Endodermal cell (in vitro differentiated cells): ENCODE results near the gene FAM90A26. TPM values are rescaled to one million over a fixed set of nuclear protein-coding genes. Genes with fewer than 3 reads are reported as not detected.
"Not testable (repeated sequence)": the region's sequence is repeated elsewhere in the genome, so short reads cannot be mapped to it uniquely, and the experiment has no call there.

Experiments
- DNase-seq: peaks from one replicate; pipeline ENCODE4 v3.0.0-alpha.2; 2017
- H3K27ac ChIP-seq: 2 replicates; pipeline ENCODE4 v1.5.1; 2013; ENCODE audit warnings: mild to moderate bottlenecking, low read depth, low read length, moderate library complexity
- H3K27me3 ChIP-seq: 2 replicates; pipeline ENCODE4 v1.6.1; 2013; ENCODE audit warnings: mild to moderate bottlenecking, low read length, moderate library complexity; ENCODE audit not compliant: insufficient read depth, control insufficient read depth, poor library complexity, severe bottlenecking
- H3K36me3 ChIP-seq: 2 replicates; pipeline ENCODE4 v1.7.0; 2013; ENCODE audit warnings: mild to moderate bottlenecking, low read length, moderate library complexity; ENCODE audit not compliant: control insufficient read depth, insufficient read depth
- H3K4me1 ChIP-seq: one replicate; pipeline ENCODE4 v1.7.0; 2013; ENCODE audit warnings: low read length; ENCODE audit not compliant: control insufficient read depth, insufficient read depth
- H3K4me3 ChIP-seq: 2 replicates; pipeline ENCODE4 v1.5.1; 2013; ENCODE audit warnings: mild to moderate bottlenecking, low read length, moderate library complexity
- H3K9ac ChIP-seq: 2 replicates; pipeline ENCODE4 v1.6.1; 2013; ENCODE audit warnings: mild to moderate bottlenecking, low read length, moderate library complexity; ENCODE audit not compliant: poor library complexity, severe bottlenecking; ENCODE audit errors: extremely low read depth
- H3K9me3 ChIP-seq: 2 replicates; pipeline ENCODE4 v1.6.1; 2013; ENCODE audit warnings: mild to moderate bottlenecking, low read length, moderate library complexity; ENCODE audit not compliant: control insufficient read depth
- H3K27ac Mint-ChIP-seq: 2 replicates; pipeline ENCODE4 v1.8.0; 2020; ENCODE audit warnings: mixed read lengths
- H3K27me3 Mint-ChIP-seq: 2 replicates; pipeline ENCODE4 v1.8.0; 2021; ENCODE audit warnings: mild to moderate bottlenecking, mixed read lengths; ENCODE audit not compliant: insufficient read depth
- H3K36me3 Mint-ChIP-seq: 2 replicates; pipeline ENCODE4 v1.8.0; 2020; ENCODE audit warnings: low read depth, mixed read lengths
- H3K4me1 Mint-ChIP-seq: 2 replicates; pipeline ENCODE4 v1.8.0; 2020; ENCODE audit warnings: mixed read lengths
- H3K4me3 Mint-ChIP-seq: 2 replicates; pipeline ENCODE4 v1.8.0; 2020; ENCODE audit warnings: mild to moderate bottlenecking, moderate library complexity, mixed read lengths
- H3K9me3 Mint-ChIP-seq: 2 replicates; pipeline ENCODE4 v1.8.0; 2020; ENCODE audit warnings: mild to moderate bottlenecking, mixed read lengths
- WGBS, 2 experiments: methylation state at CpG; one replicate each; pipeline versions ENCODE4 v1.1.5 to v1.1.7; 2013; ENCODE audit warnings: missing lambda C conversion rate in 2 of 2, mixed read lengths in 1 of 2; ENCODE audit not compliant: insufficient coverage in 1 of 2, insufficient read length in 1 of 2; 5-methylcytosine and 5-hydroxymethylcytosine counted together
- total RNA-seq, 2 donors: library from RNA; stranded (reverse); fragmentation: NEBNext Ultra II Directional in 1 of 2; extraction: Animal tissue kit (Norgen Biotek cat#: 25700) in 1 of 2; gene quantifications; 2 replicates in 1 of 2; 3 replicates in 1 of 2; pipeline ENCODE4 v1.2.1, GENCODE V29; 2021

Gene FAM90A26
- total RNA-seq, 2 donors from 2014 or later = not detected

GRCh38 chr4:9214701-9215100 is 44.5 kb downstream of the FAM90A26 start:
- H3K9me3 Mint-ChIP-seq, H3K27ac Mint-ChIP-seq, H3K4me1 ChIP-seq, H3K4me3 ChIP-seq, H3K9ac ChIP-seq, H3K27ac ChIP-seq, H3K27me3 Mint-ChIP-seq, H3K4me3 Mint-ChIP-seq, H3K36me3 Mint-ChIP-seq, H3K9me3 ChIP-seq, DNase-seq, H3K4me1 Mint-ChIP-seq, H3K27me3 ChIP-seq, H3K36me3 ChIP-seq: not testable (repeated sequence)
- WGBS, 2 experiments = 92 to 100% methylated on average over 2 to 5 of the region's 14 CpGs

GRCh38 chr4:9215105-9215504 is 44.9 kb downstream of the FAM90A26 start, which contains the start of gene USP17L11:
Gene USP17L11, plus strand, starts transcription at chr4:9215405. Its CDS starts 0 bp downstream, at chr4:9215405.
- not testable (repeated sequence) for H3K9me3 Mint-ChIP-seq, H3K4me1 Mint-ChIP-seq, H3K4me3 Mint-ChIP-seq, H3K27ac Mint-ChIP-seq, H3K27me3 ChIP-seq, DNase-seq, H3K27ac ChIP-seq, H3K36me3 Mint-ChIP-seq, H3K4me1 ChIP-seq, H3K9me3 ChIP-seq, H3K36me3 ChIP-seq, H3K9ac ChIP-seq, H3K27me3 Mint-ChIP-seq, H3K4me3 ChIP-seq
- no CpG with 5 or more reads among the region's 14 CpGs for WGBS, 2 experiments

GRCh38 chr4:9219852-9220251 is 49.6 kb downstream of the FAM90A26 start, which contains the start of gene USP17L12:
Gene USP17L12, plus strand, starts transcription at chr4:9220152. Its CDS starts 0 bp downstream, at chr4:9220152.
- H3K27ac Mint-ChIP-seq, H3K27me3 ChIP-seq, H3K36me3 Mint-ChIP-seq, H3K4me3 ChIP-seq, H3K9ac ChIP-seq, H3K4me1 Mint-ChIP-seq, DNase-seq, H3K36me3 ChIP-seq, H3K4me1 ChIP-seq, H3K9me3 ChIP-seq, H3K9me3 Mint-ChIP-seq, H3K4me3 Mint-ChIP-seq, H3K27ac ChIP-seq, H3K27me3 Mint-ChIP-seq: not testable (repeated sequence)
- WGBS, 2 experiments = no CpG with 5 or more reads among the region's 13 CpGs

- not testable (repeated sequence) for H3K27me3 ChIP-seq, H3K9me3 ChIP-seq, H3K9ac ChIP-seq, H3K36me3 Mint-ChIP-seq, H3K4me1 ChIP-seq, H3K9me3 Mint-ChIP-seq, H3K4me1 Mint-ChIP-seq, H3K27me3 Mint-ChIP-seq, H3K36me3 ChIP-seq, H3K27ac ChIP-seq, H3K27ac Mint-ChIP-seq, H3K4me3 ChIP-seq, H3K4me3 Mint-ChIP-seq, DNase-seq
- WGBS, 2 experiments = no CpG with 5 or more reads among the region's 14 CpGs
Observed at GRCh38 chr4:9224596-9224995, 54.4 kb downstream of the FAM90A26 start, which contains the start of gene USP17L13. Gene USP17L13, plus strand, starts transcription at chr4:9224896. Its CDS starts 0 bp downstream, at chr4:9224896.

Other genes starting within 250 kb of the FAM90A26 start
- not detected for gene USP17L10, start 40.2 kb downstream of the FAM90A26 start, total RNA-seq
- not detected for gene USP17L11, start 45.0 kb downstream of the FAM90A26 start, total RNA-seq
- gene USP17L12, start 49.7 kb downstream of the FAM90A26 start, total RNA-seq = not detected
- not detected for gene USP17L13, start 54.5 kb downstream of the FAM90A26 start, total RNA-seq
- not detected for gene USP17L15, start 64.0 kb downstream of the FAM90A26 start, total RNA-seq
- not detected for gene USP17L17, start 73.5 kb downstream of the FAM90A26 start, total RNA-seq
- not detected for gene USP17L18, start 78.2 kb downstream of the FAM90A26 start, total RNA-seq
- not detected for gene USP17L19, start 83.0 kb downstream of the FAM90A26 start, total RNA-seq
- gene USP17L20, start 87.7 kb downstream of the FAM90A26 start, total RNA-seq = not detected
- gene USP17L21, start 92.5 kb downstream of the FAM90A26 start, total RNA-seq = not detected
- gene USP17L22, start 97.2 kb downstream of the FAM90A26 start, total RNA-seq = not detected
- not detected for gene USP17L24, start 154.8 kb downstream of the FAM90A26 start, total RNA-seq
- gene USP17L25, start 159.5 kb downstream of the FAM90A26 start, total RNA-seq = not detected
- not detected for gene USP17L26, start 164.2 kb downstream of the FAM90A26 start, total RNA-seq
- not detected for gene USP17L5, start 169.0 kb downstream of the FAM90A26 start, total RNA-seq
- not detected for gene USP17L27, start 173.7 kb downstream of the FAM90A26 start, total RNA-seq
- gene USP17L28, start 178.5 kb downstream of the FAM90A26 start, total RNA-seq = not detected
- gene USP17L29, start 183.2 kb downstream of the FAM90A26 start, total RNA-seq = not detected
- not detected for gene USP17L30, start 192.7 kb downstream of the FAM90A26 start, total RNA-seq